HAP-1 (cell line): ENCODE measurements around the gene TUBG2.
"Not testable (repeated sequence)": the region's sequence is repeated elsewhere in the genome, so short reads cannot be mapped to it uniquely, and the experiment has no call there.

ENCODE experiments used
- DNase-seq, 2 experiments: peaks; one replicate each; pipeline ENCODE4 v3.0.0-alpha.2; 2016 to 2020; ENCODE audit warnings: low spot score in 2 of 2
- H3K27me3 ChIP-seq: fragments of 250-450 bp; sonication (Bioruptor Pico); 2 replicates; pipeline ENCODE4 v1.5.1; 2020; ENCODE audit warnings: low read depth, mild to moderate bottlenecking, moderate library complexity
- H3K36me3 ChIP-seq: fragments of 250-450 bp; sonication (Bioruptor Pico); replicated peaks from 2 replicates; pipeline ENCODE4 v1.5.1; 2020; ENCODE audit warnings: mild to moderate bottlenecking
- H3K4me1 ChIP-seq: fragments of 250-450 bp; sonication (Bioruptor Pico); 2 replicates; pipeline ENCODE4 v1.5.1; 2020; ENCODE audit warnings: mild to moderate bottlenecking
- H3K4me3 ChIP-seq: fragments of 250-450 bp; sonication (Bioruptor Pico); 2 replicates; pipeline ENCODE4 v1.5.1; 2020; ENCODE audit warnings: mild to moderate bottlenecking, moderate library complexity
- H3K9me3 ChIP-seq: fragments of 250-450 bp; sonication (Bioruptor Pico); 2 replicates; pipeline ENCODE4 v1.5.1; 2020; ENCODE audit warnings: mild to moderate bottlenecking, moderate library complexity
- in situ Hi-C: fragments of 300-500 bp; cut with MboI; formaldehyde crosslinking; loops from 3 replicates; pipeline ENCODE4 v1.14.3; 2020; ENCODE audit warnings: low sequenced_read_pairs, inconsistent platforms, mixed read lengths

Gene TUBG2

GRCh38 chr17:42632949-42633444, 26.1 kb upstream of the TUBG2 start:
- H3K27me3 ChIP-seq = no peaks in the 10 kb centered on the region
- in situ Hi-C loops = loop anchor here (5.0 kb wide), 1 partner anchor 51 kb away; no protein-coding TSS in a partner anchor
- no peaks in the 10 kb centered on the region for H3K36me3 ChIP-seq
- DNase-seq = no peak
- H3K4me3 ChIP-seq = no peak overlapping the region
- H3K9me3 ChIP-seq = no peaks in the 10 kb centered on the region
- no peaks in the 10 kb centered on the region for H3K4me1 ChIP-seq

GRCh38 chr17:42639525-42640113, 19.5 kb upstream of the TUBG2 start:
- Histone ChIP-seq H3K27me3 (no peaks in the 10 kb centered on the region), H3K4me1 (no peaks in the 10 kb centered on the region), H3K36me3 (no peaks in the 10 kb centered on the region), H3K9me3 (no peaks in the 10 kb centered on the region), H3K4me3 (no peak overlapping the region)
- DNase-seq = no peak
- in situ Hi-C loops = no loop called here

- H3K4me3 ChIP-seq = no peak overlapping the region
- in situ Hi-C loops = no loop called here
- no peaks in the 10 kb centered on the region for H3K36me3 ChIP-seq
- no peaks in the 10 kb centered on the region for H3K9me3 ChIP-seq
- no peaks in the 10 kb centered on the region for H3K27me3 ChIP-seq
- DNase-seq = no peak
- H3K4me1 ChIP-seq = no peaks in the 10 kb centered on the region
Observed at GRCh38 chr17:42640121-42640520, 19.0 kb upstream of the TUBG2 start.

GRCh38 chr17:42642336-42642735, 16.7 kb upstream of the TUBG2 start:
- H3K4me1 ChIP-seq = no peaks in the 10 kb centered on the region
- DNase-seq = peak in 1 of 2 experiments; percentile 25
- H3K27me3 ChIP-seq = no peaks in the 10 kb centered on the region
- no peak overlapping the region for H3K4me3 ChIP-seq
- no peaks in the 10 kb centered on the region for H3K9me3 ChIP-seq
- in situ Hi-C loops = no loop called here
- H3K36me3 ChIP-seq = no peaks in the 10 kb centered on the region

GRCh38 chr17:42647778-42648177, 11.3 kb upstream of the TUBG2 start:
- no peaks in the 10 kb centered on the region for H3K9me3 ChIP-seq
- H3K4me1 ChIP-seq = no peaks in the 10 kb centered on the region
- H3K27me3 ChIP-seq = no peaks in the 10 kb centered on the region
- in situ Hi-C loops = no loop called here
- no peaks in the 10 kb centered on the region for H3K36me3 ChIP-seq
- no peak overlapping the region for H3K4me3 ChIP-seq
- no peak for DNase-seq

GRCh38 chr17:42651392-42651791, 7.7 kb upstream of the TUBG2 start:
- Histone ChIP-seq H3K27me3 (no peaks in the 10 kb centered on the region), H3K4me3 (no peak overlapping the region), H3K4me1 (no peaks in the 10 kb centered on the region), H3K36me3 (no peaks in the 10 kb centered on the region), H3K9me3 (no peaks in the 10 kb centered on the region)
- DNase-seq = no peak
- in situ Hi-C loops = no loop called here

GRCh38 chr17:42653179-42654124, 5.6 kb upstream of the TUBG2 start:
- Histone ChIP-seq H3K9me3 (0 out of 2 replicates have a peak, but pooled peaks cover 2% of the 10 kb centered on the region), H3K4me1 (no peaks in the 10 kb centered on the region), H3K36me3 (no peaks in the 10 kb centered on the region), H3K27me3 (no peaks in the 10 kb centered on the region), H3K4me3 (no peak overlapping the region)
- DNase-seq = peak in 1 of 2 experiments; percentile 33
- in situ Hi-C loops = no loop called here

- DNase-seq = no peak
- H3K27me3 ChIP-seq = no peaks in the 10 kb centered on the region
- in situ Hi-C loops = no loop called here
Observed at GRCh38 chr17:42655528-42655927, 3.6 kb upstream of the TUBG2 start.

GRCh38 chr17:42657824-42658588, 1.1 kb upstream of the TUBG2 start:
- in situ Hi-C loops = no loop called here
- DNase-seq = no peak
- Histone ChIP-seq H3K4me3 (no peak overlapping the region), H3K4me1 (peaks cover 15% of the 10 kb centered on the region), H3K36me3 (no peaks in the 10 kb centered on the region), H3K27me3 (no peaks in the 10 kb centered on the region), H3K9me3 (peaks cover 2% of the 10 kb centered on the region; the same call in 1 of the 2 replicates)

More at GRCh38 chr17:42655528-42655927, 3.6 kb upstream of the TUBG2 start:
- Histone ChIP-seq H3K4me1 (peaks cover 3% of the 10 kb centered on the region), H3K36me3 (no peaks in the 10 kb centered on the region), H3K9me3 (0 out of 2 replicates have a peak, but pooled peaks cover 2% of the 10 kb centered on the region), H3K4me3 (no peak overlapping the region)

GRCh38 chr17:42659932-42660274, 819 bp downstream of the TUBG2 start:
- in situ Hi-C loops, H3K4me3 ChIP-seq, H3K27me3 ChIP-seq, H3K36me3 ChIP-seq, H3K9me3 ChIP-seq, DNase-seq: not testable (repeated sequence)
- peaks cover 15% of the 10 kb centered on the region for H3K4me1 ChIP-seq

- Histone ChIP-seq H3K4me1 (peaks cover 15% of the 10 kb centered on the region), H3K27me3 (no peaks in the 10 kb centered on the region), H3K4me3 (no peak overlapping the region), H3K36me3 (no peaks in the 10 kb centered on the region), H3K9me3 (peaks cover 2% of the 10 kb centered on the region; the same call in 1 of the 2 replicates)
- in situ Hi-C loops = no loop called here
- DNase-seq = peak; percentile 42 to 46
Observed at GRCh38 chr17:42660692-42661345, 1.7 kb downstream of the TUBG2 start.

- H3K27me3 ChIP-seq = no peaks in the 10 kb centered on the region
- no peaks in the 10 kb centered on the region; the same call in 1 of the 2 replicates for H3K9me3 ChIP-seq
- H3K4me1 ChIP-seq = peaks cover 11% of the 10 kb centered on the region
- no peak for DNase-seq
- in situ Hi-C loops = no loop called here
- H3K4me3 ChIP-seq = no peak overlapping the region
- peaks cover 30% of the 10 kb centered on the region for H3K36me3 ChIP-seq
Observed at GRCh38 chr17:42665581-42666001, 6.5 kb downstream of the TUBG2 start.

GRCh38 chr17:42666126-42666525, 7.0 kb downstream of the TUBG2 start:
- H3K9me3 ChIP-seq, DNase-seq, H3K4me1 ChIP-seq, in situ Hi-C loops, H3K27me3 ChIP-seq, H3K4me3 ChIP-seq: not testable (repeated sequence)
- H3K36me3 ChIP-seq = peaks cover 36% of the 10 kb centered on the region
